ENCODE results near the gene UBL7. TPM values are rescaled to one million over a fixed set of nuclear protein-coding genes. Genes with fewer than 3 reads are reported as not detected.

The UBL7 gene
- total RNA-seq, 1 donor from 2014 or later, result 53.7 TPM

- Mint-ChIP-seq H3K4me1 (ENCODE audit: low read depth) (no peaks in the 10 kb centered on the region), H3K27me3 (no peaks in the 10 kb centered on the region), H3K9me3 (ENCODE audit: low read depth) (no peaks in the 10 kb centered on the region), H3K36me3 (ENCODE audit: insufficient read depth) (peaks cover 29% of the 10 kb centered on the region), H3K27ac (no peak overlapping the region), H3K4me3 (ENCODE audit: low read depth) (no peak overlapping the region)
- no peak for DNase-seq (ENCODE audit: low spot score, unreplicated experiment)
- no peak for TF ChIP-seq CTCF (IDR thresholded peaks at IDR 0.05; ENCODE audit: unreplicated experiment)
Observed at GRCh38 chr15:74449643-74450205, 11.2 kb downstream of the UBL7 start.

- H3K4me1 Mint-ChIP-seq (ENCODE audit: low read depth), result no peaks in the 10 kb centered on the region
- no peak for TF ChIP-seq CTCF (IDR thresholded peaks at IDR 0.05; ENCODE audit: unreplicated experiment)
- no peak overlapping the region for H3K27ac Mint-ChIP-seq
- H3K36me3 Mint-ChIP-seq (ENCODE audit: insufficient read depth), result peaks cover 28% of the 10 kb centered on the region
- H3K9me3 Mint-ChIP-seq (ENCODE audit: low read depth), result no peaks in the 10 kb centered on the region
- DNase-seq (ENCODE audit: low spot score, unreplicated experiment), result no peak
- no peaks in the 10 kb centered on the region for H3K27me3 Mint-ChIP-seq
- H3K4me3 Mint-ChIP-seq (ENCODE audit: low read depth), result no peak overlapping the region
Observed at GRCh38 chr15:74449095-74449494, 11.9 kb downstream of the UBL7 start.

- no peaks in the 10 kb centered on the region for H3K9me3 Mint-ChIP-seq (ENCODE audit: low read depth)
- peaks cover 17% of the 10 kb centered on the region for H3K27me3 Mint-ChIP-seq
- H3K36me3 Mint-ChIP-seq (ENCODE audit: insufficient read depth), result peaks cover 25% of the 10 kb centered on the region
- H3K27ac Mint-ChIP-seq, result no peak overlapping the region
- H3K4me3 Mint-ChIP-seq (ENCODE audit: low read depth), result no peak overlapping the region
- H3K4me1 Mint-ChIP-seq (ENCODE audit: low read depth), result peaks cover 20% of the 10 kb centered on the region
- no peak for TF ChIP-seq CTCF (IDR thresholded peaks at IDR 0.05; ENCODE audit: unreplicated experiment)
- no peak for DNase-seq (ENCODE audit: low spot score, unreplicated experiment)
Observed at GRCh38 chr15:74445816-74446763, 14.9 kb downstream of the UBL7 start.

GRCh38 chr15:74444106-74445062, 16.6 kb downstream of the UBL7 start:
- no peak for DNase-seq (ENCODE audit: low spot score, unreplicated experiment)
- Mint-ChIP-seq H3K27ac (peak overlapping the region; percentile 33), H3K4me1 (ENCODE audit: low read depth) (peaks cover 20% of the 10 kb centered on the region), H3K9me3 (ENCODE audit: low read depth) (no peaks in the 10 kb centered on the region), H3K27me3 (peaks cover 23% of the 10 kb centered on the region), H3K4me3 (ENCODE audit: low read depth) (no peak overlapping the region), H3K36me3 (ENCODE audit: insufficient read depth) (peaks cover 16% of the 10 kb centered on the region)
- no peak for TF ChIP-seq CTCF (IDR thresholded peaks at IDR 0.05; ENCODE audit: unreplicated experiment)

Data from progenitor cell of endocrine pancreas (in vitro differentiated cells).